GM12892 (cell line): ENCODE results near the gene PLSCR4.

Source experiments
- POLR2A ChIP-seq: IDR thresholded peaks from 2 replicates; pipeline ENCODE4 v1.6.1; 2011; ENCODE audit warnings: low read depth, low read length, control low read depth
- POLR2AphosphoS5 ChIP-seq: IDR thresholded peaks from 2 replicates; pipeline ENCODE4 v1.6.1; 2011; ENCODE audit warnings: low read depth, low read length, control low read depth

- TF ChIP-seq POLR2A (no peak), POLR2AphosphoS5 (no peak)
These were observed 81.0 kb downstream of the PLSCR4 start for GRCh38 chr3:146169891-146170290.
